ENCODE data around the gene ACY1.

- TF ChIP-seq CTCF (conservative IDR thresholded peaks at IDR 0.05; ENCODE audit: low read length) (no peak), EZH2phosphoT487 (IDR thresholded peaks at IDR 0.05; ENCODE audit: borderline replicate concordance, low read depth, low read length) (no peak)
These were observed 5.2 kb upstream of the ACY1 start for GRCh38 chr3:51978143-51978502.

All from OCI-LY7 (cell line).